ENCODE results near the gene SASH1.

DNA sequence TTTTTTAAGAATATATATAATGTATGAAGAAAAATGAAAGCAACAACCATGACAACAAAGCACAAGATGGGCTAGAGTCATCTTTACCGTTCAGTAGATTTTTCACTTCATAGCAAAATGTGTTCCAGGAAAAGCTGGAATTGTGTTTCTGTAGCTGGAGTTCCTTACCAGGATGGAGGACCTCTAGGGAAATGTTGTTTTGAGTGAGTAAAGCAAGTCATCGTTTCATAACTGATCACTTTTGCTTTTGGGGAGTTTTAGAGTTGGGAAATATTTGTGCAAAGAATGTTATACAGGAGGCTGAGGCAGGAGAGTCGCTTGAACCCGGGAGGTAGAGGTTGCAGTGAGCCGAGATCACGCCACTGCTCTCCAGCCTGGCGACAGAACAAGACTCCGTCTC is 151.6 kb downstream of the SASH1 start:
- TF ChIP-seq HDGF (IDR thresholded peaks at IDR 0.05; ENCODE audit: borderline replicate concordance) (no peak), FOXM1 (IDR thresholded peaks at IDR 0.05; ENCODE audit: borderline replicate concordance) (no peak), ZNF384 (IDR thresholded peaks at IDR 0.05) (no peak), BHLHE40 (IDR thresholded peaks at IDR 0.05; ENCODE audit: borderline replicate concordance) (no peak), FOXA1 (IDR thresholded peaks at IDR 0.05) (no peak), FOXK2 (IDR thresholded peaks at IDR 0.05) (no peak), SP1 (IDR thresholded peaks at IDR 0.05) (no peak), ELF4 (IDR thresholded peaks at IDR 0.05) (no peak), SUZ12 (IDR thresholded peaks at IDR 0.05) (no peak), LEF1 (IDR thresholded peaks at IDR 0.05; ENCODE audit: borderline replicate concordance) (no peak), NFRKB (IDR thresholded peaks at IDR 0.05) (no peak), L3MBTL2 (conservative IDR thresholded peaks at IDR 0.05) (no peak), TARDBP (IDR thresholded peaks at IDR 0.05) (no peak)
- TF ChIP-seq, protein P1, sequence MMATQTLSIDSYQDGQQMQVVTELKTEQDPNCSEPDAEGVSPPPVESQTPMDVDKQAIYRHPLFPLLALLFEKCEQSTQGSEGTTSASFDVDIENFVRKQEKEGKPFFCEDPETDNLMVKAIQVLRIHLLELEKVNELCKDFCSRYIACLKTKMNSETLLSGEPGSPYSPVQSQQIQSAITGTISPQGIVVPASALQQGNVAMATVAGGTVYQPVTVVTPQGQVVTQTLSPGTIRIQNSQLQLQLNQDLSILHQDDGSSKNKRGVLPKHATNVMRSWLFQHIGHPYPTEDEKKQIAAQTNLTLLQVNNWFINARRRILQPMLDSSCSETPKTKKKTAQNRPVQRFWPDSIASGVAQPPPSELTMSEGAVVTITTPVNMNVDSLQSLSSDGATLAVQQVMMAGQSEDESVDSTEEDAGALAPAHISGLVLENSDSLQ (IDR thresholded peaks at IDR 0.05): no peak
